Trophoblast cell (in vitro differentiated cells and primary cell): ENCODE results near the gene STX4.

Experiments used
- DNase-seq, 2 donors: peaks; one replicate each; pipeline ENCODE4 v3.0.0-alpha.2; 2016
- H2AFZ ChIP-seq: 2 replicates; pipeline ENCODE4 v1.6.1; 2013; ENCODE audit warnings: low read length, moderate library complexity, mild to moderate bottlenecking; ENCODE audit not compliant: insufficient read depth, poor library complexity
- H2AK5ac ChIP-seq: 2 replicates; pipeline ENCODE4 v1.6.1; 2013; ENCODE audit warnings: mild to moderate bottlenecking, low read length
- H2BK120ac ChIP-seq: 2 replicates; pipeline ENCODE4 v1.6.1; 2013; ENCODE audit warnings: low read length, mild to moderate bottlenecking, moderate library complexity; ENCODE audit not compliant: insufficient read depth, poor library complexity
- H2BK12ac ChIP-seq: 2 replicates; pipeline ENCODE4 v1.6.1; 2013; ENCODE audit warnings: mild to moderate bottlenecking, low read length, moderate library complexity
- H2BK5ac ChIP-seq: 2 replicates; pipeline ENCODE4 v1.6.1; 2013; ENCODE audit warnings: low read length, low read depth, moderate library complexity, mild to moderate bottlenecking; ENCODE audit not compliant: poor library complexity
- H3K14ac ChIP-seq: 2 replicates; pipeline ENCODE4 v1.6.1; 2013; ENCODE audit warnings: mild to moderate bottlenecking, low read length
- H3K18ac ChIP-seq: 2 replicates; pipeline ENCODE4 v1.6.1; 2013; ENCODE audit warnings: mild to moderate bottlenecking, low read length
- H3K23ac ChIP-seq: 2 replicates; pipeline ENCODE4 v1.6.1; 2013; ENCODE audit warnings: low read length
- H3K27ac ChIP-seq: 2 replicates; pipeline ENCODE4 v1.5.1; 2013; ENCODE audit warnings: low read depth, mild to moderate bottlenecking, inconsistent platforms, low read length, moderate library complexity
- H3K27me3 ChIP-seq: 2 replicates; pipeline ENCODE4 v1.6.1; 2013; ENCODE audit warnings: inconsistent platforms, mild to moderate bottlenecking, low read length, moderate library complexity; ENCODE audit not compliant: insufficient read depth
- H3K36me3 ChIP-seq, 2 experiments: 1 replicate in 1 of 2; 2 replicates in 1 of 2; pipeline ENCODE4 v1.6.1; 2013; ENCODE audit warnings: low read length in 2 of 2, mild to moderate bottlenecking in 2 of 2, moderate library complexity in 1 of 2; ENCODE audit not compliant: insufficient read depth in 2 of 2, control insufficient read depth in 1 of 2
- H3K4ac ChIP-seq: 2 replicates; pipeline ENCODE4 v1.6.1; 2013; ENCODE audit warnings: low read depth, mild to moderate bottlenecking, low read length, moderate library complexity
- H3K4me1 ChIP-seq, 2 experiments: 1 replicate in 1 of 2; 2 replicates in 1 of 2; pipeline ENCODE4 v1.6.1; 2013; ENCODE audit warnings: low read length in 2 of 2, mild to moderate bottlenecking in 2 of 2, moderate library complexity in 1 of 2; ENCODE audit not compliant: insufficient read depth in 2 of 2, control insufficient read depth in 1 of 2
- H3K4me2 ChIP-seq: 2 replicates; pipeline ENCODE4 v1.6.1; 2013; ENCODE audit warnings: inconsistent platforms, mild to moderate bottlenecking, low read length, moderate library complexity
- H3K4me3 ChIP-seq: 2 replicates; pipeline ENCODE4 v1.5.1; 2013; ENCODE audit warnings: mild to moderate bottlenecking, low read depth, low read length, inconsistent platforms
- H3K79me1 ChIP-seq: one replicate; pipeline ENCODE4 v1.6.1; 2013; ENCODE audit warnings: low read length
- H3K79me2 ChIP-seq: 2 replicates; pipeline ENCODE4 v1.6.1; 2013; ENCODE audit warnings: low read length, mild to moderate bottlenecking; ENCODE audit not compliant: control insufficient read depth, insufficient read depth, poor library complexity
- H3K9ac ChIP-seq: 2 replicates; pipeline ENCODE4 v1.6.1; 2013; ENCODE audit warnings: mild to moderate bottlenecking, low read length
- H3K9me3 ChIP-seq: 2 replicates; pipeline ENCODE4 v1.6.1; 2013; ENCODE audit warnings: low read depth, mild to moderate bottlenecking, control low read depth, inconsistent platforms, low read length; ENCODE audit not compliant: insufficient read depth
- H4K12ac ChIP-seq: 2 replicates; pipeline ENCODE4 v1.6.1; 2013; ENCODE audit warnings: low read depth, mild to moderate bottlenecking, low read length, moderate library complexity
- H4K8ac ChIP-seq: 2 replicates; pipeline ENCODE4 v1.6.1; 2013; ENCODE audit warnings: low read depth, mild to moderate bottlenecking, low read length, moderate library complexity
- H4K91ac ChIP-seq: one replicate; pipeline ENCODE4 v1.6.1; 2013; ENCODE audit warnings: low read depth, mild to moderate bottlenecking, low read length, moderate library complexity
- WGBS: extraction: QIAGEN DNeasy Blood & Tissue Kit; methylation state at CpG from one replicate; pipeline ENCODE4 v1.1.7; 2013; ENCODE audit warnings: missing lambda C conversion rate; ENCODE audit not compliant: insufficient read length, insufficient coverage; ENCODE audit errors: extremely low coverage; 5-methylcytosine and 5-hydroxymethylcytosine counted together

The STX4 gene

DNA sequence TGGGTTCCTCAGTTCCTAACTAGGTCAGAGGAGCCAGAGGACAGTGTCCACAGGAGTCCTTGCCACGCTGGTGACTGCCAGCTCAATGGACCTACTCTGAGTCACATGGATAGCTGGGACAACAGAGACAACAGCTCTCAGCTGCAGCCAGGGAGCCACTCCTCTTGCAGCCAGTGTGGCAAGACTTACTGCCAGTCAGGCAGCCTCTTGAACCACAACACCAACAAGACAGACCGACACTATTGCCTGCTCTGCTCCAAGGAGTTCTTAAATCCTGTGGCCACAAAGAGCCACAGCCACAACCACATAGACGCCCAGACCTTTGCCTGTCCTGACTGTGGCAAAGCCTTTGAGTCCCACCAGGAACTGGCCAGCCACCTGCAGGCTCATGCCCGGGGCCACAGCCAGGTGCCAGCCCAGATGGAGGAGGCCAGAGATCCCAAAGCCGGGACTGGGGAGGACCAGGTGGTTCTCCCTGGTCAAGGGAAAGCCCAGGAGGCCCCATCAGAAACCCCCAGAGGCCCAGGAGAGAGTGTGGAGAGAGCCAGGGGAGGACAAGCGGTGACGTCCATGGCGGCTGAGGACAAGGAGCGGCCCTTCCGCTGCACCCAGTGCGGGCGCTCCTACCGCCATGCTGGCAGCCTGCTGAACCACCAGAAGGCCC is 47.5 kb downstream of the STX4 start:
- Histone ChIP-seq H3K36me3 (peaks cover 71 to 89% of the 10 kb centered on the region in 2 experiments), H3K27ac (no peak overlapping the region), H3K4me1 (no peaks in the 10 kb centered on the region), H3K4me2 (no peak overlapping the region), H2BK5ac (no peak overlapping the region), H3K27me3 (no peaks in the 10 kb centered on the region), H3K4ac (no peak overlapping the region), H3K18ac (no peak overlapping the region), H3K79me1 (no peaks in the 10 kb centered on the region), H4K8ac (no peak overlapping the region), H4K12ac (no peak overlapping the region), H3K14ac (no peak overlapping the region), H2BK12ac (no peak overlapping the region), H3K9me3 (no peaks in the 10 kb centered on the region), H4K91ac (no peak overlapping the region), H3K23ac (no peak overlapping the region), H3K4me3 (no peak overlapping the region), H2AFZ (no peak overlapping the region), H3K79me2 (no peaks in the 10 kb centered on the region), H3K9ac (no peak overlapping the region), H2AK5ac (no peak overlapping the region), H2BK120ac (no peak overlapping the region)
- WGBS, result no CpG with 5 or more reads among the region's 13 CpGs
- no peak for DNase-seq

DNA sequence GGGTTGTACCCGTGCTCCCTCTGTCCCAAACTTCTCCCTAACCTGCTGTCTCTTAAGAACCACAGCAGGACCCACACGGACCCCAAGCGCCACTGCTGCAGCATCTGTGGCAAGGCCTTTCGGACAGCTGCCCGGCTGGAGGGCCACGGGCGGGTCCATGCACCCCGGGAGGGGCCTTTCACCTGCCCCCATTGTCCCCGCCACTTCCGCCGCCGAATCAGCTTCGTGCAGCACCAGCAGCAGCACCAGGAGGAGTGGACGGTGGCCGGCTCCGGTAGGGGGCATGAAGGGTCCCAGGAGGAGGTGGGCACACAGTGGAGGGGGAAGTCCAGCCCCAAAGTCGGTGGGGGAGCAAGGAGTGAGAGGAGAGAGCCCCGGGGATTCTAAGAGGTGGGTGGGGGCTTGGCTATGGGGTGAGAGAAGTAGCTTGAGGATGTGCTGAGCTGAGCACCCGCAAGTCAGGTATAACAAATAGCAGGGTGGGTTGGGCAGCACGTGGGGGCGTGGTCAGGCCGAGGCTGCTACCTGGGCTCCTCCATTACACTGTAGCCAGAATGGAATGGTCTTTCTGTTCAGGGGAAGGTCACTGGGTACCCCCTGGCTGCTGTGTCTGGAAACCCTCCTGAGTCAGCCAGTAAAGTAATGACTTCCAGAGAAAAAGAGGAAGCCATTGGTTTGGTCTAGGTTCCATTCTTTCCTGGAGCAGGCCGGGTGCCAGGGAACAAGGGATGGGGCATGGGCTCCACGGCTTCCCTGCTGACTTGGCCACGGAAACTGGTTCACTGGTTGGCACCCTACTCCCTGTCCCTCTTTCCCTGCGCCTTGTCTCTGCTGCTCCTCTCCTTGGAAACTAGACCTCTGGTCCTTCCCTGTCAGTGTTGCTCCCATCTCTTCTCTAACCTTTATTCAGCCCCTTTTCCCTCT is 48.3 kb downstream of the STX4 start:
- Histone ChIP-seq H2AFZ (no peak overlapping the region), H2BK120ac (no peak overlapping the region), H3K79me1 (no peaks in the 10 kb centered on the region), H3K14ac (no peak overlapping the region), H3K4me2 (no peak overlapping the region), H3K9ac (no peak overlapping the region), H3K27me3 (no peaks in the 10 kb centered on the region), H2AK5ac (no peak overlapping the region), H4K8ac (no peak overlapping the region), H3K9me3 (no peaks in the 10 kb centered on the region), H3K23ac (no peak overlapping the region), H3K4me3 (no peak overlapping the region), H3K4ac (no peak overlapping the region), H4K91ac (no peak overlapping the region), H2BK5ac (no peak overlapping the region), H3K36me3 (peaks cover 63 to 83% of the 10 kb centered on the region in 2 experiments), H3K4me1 (no peaks in the 10 kb centered on the region), H3K79me2 (no peaks in the 10 kb centered on the region), H4K12ac (no peak overlapping the region), H2BK12ac (no peak overlapping the region), H3K27ac (no peak overlapping the region), H3K18ac (no peak overlapping the region)
- no peak for DNase-seq
- no CpG with 5 or more reads among the region's 26 CpGs for WGBS

DNA sequence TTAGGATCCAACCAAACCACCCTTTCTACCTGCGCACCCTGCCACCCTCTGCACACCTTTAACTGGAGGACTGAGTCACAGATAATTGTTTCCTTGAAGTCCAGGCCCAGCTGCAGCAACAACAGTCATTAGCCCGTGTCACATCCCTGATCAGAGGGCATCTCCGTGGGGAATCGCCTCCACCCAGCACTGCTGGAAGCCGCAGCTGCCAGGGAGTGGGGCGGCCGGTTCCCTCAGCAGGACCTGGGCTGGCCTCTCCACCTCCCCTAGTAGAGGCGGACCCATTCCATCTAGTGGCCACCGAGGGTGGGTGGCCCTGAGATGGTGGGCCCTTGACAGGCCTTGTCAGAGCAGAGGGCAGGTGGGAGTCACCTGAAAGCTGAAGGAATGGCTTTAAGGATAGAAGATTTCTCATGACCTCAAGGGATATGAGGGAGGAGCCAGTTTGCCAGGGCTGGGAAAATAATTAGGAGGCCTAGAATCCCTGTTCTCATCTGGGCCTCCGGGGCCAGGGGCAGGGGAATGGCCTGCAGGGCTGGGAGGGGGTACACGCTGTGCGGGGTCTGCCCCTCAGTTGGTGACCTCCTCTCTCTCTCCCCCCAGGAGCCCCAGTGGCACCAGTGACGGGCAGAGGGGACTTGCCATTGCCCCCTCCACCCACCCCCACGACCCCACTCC is 49.1 kb downstream of the STX4 start:
- H3K18ac ChIP-seq, result no peak overlapping the region
- no peak overlapping the region for H2AFZ ChIP-seq
- H3K9ac ChIP-seq, result no peak overlapping the region
- H3K4me1 ChIP-seq, result no peaks in the 10 kb centered on the region
- no peak overlapping the region for H2AK5ac ChIP-seq
- H3K27me3 ChIP-seq, result no peaks in the 10 kb centered on the region
- H3K4me2 ChIP-seq, result no peak overlapping the region
- H3K79me2 ChIP-seq, result no peaks in the 10 kb centered on the region
- no peak overlapping the region for H4K12ac ChIP-seq
- H3K79me1 ChIP-seq, result no peaks in the 10 kb centered on the region
- no peak overlapping the region for H3K4me3 ChIP-seq
- no peaks in the 10 kb centered on the region for H3K9me3 ChIP-seq
- peaks cover 57 to 80% of the 10 kb centered on the region in 2 experiments for H3K36me3 ChIP-seq
- no peak overlapping the region for H2BK5ac ChIP-seq
- no peak overlapping the region for H2BK120ac ChIP-seq
- no peak overlapping the region for H3K14ac ChIP-seq
- no peak overlapping the region for H4K91ac ChIP-seq
- H4K8ac ChIP-seq, result no peak overlapping the region
- no peak overlapping the region for H3K23ac ChIP-seq
- WGBS, result no CpG with 5 or more reads among the region's 14 CpGs
- H3K4ac ChIP-seq, result no peak overlapping the region
- DNase-seq, result peak in 1 of 2 donors; percentile 36
- no peak overlapping the region for H2BK12ac ChIP-seq
- H3K27ac ChIP-seq, result no peak overlapping the region

DNA sequence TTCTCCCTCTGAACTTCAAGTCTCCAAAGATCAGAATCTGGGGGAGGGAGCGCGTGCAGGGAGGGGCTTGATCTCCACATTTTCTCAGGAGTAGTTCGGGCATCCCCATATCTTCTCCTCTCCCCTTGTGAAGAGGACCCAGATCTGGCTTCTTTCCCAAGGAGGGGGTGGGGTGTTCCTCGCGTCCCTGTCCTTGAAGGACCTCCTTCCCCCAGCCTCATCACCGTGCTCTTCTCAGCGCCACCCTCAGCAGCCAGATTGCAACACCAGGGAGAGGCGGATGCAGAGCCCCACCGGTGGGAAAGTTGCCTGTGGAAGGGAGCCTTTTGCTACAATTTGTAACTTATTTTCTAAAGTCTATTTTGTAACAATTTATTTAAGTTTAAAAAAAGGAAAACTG is 49.7 kb downstream of the STX4 start:
- no peak overlapping the region for H3K23ac ChIP-seq
- H2BK120ac ChIP-seq, result no peak overlapping the region
- no peak overlapping the region for H4K12ac ChIP-seq
- no peaks in the 10 kb centered on the region for H3K4me1 ChIP-seq
- no peak overlapping the region for H3K4me3 ChIP-seq
- H3K9me3 ChIP-seq, result no peaks in the 10 kb centered on the region
- H2AFZ ChIP-seq, result no peak overlapping the region
- no peak overlapping the region for H3K9ac ChIP-seq
- no peaks in the 10 kb centered on the region for H3K79me2 ChIP-seq
- WGBS, result no CpG with 5 or more reads among the region's 9 CpGs
- H4K8ac ChIP-seq, result no peak overlapping the region
- H3K4ac ChIP-seq, result no peak overlapping the region
- H3K27ac ChIP-seq, result no peak overlapping the region
- no peak overlapping the region for H3K14ac ChIP-seq
- no peaks in the 10 kb centered on the region for H3K27me3 ChIP-seq
- no peak overlapping the region for H3K4me2 ChIP-seq
- H2BK12ac ChIP-seq, result no peak overlapping the region
- H3K18ac ChIP-seq, result no peak overlapping the region
- peaks cover 53 to 80% of the 10 kb centered on the region in 2 experiments for H3K36me3 ChIP-seq
- no peaks in the 10 kb centered on the region for H3K79me1 ChIP-seq
- DNase-seq, result no peak
- no peak overlapping the region for H2AK5ac ChIP-seq
- H2BK5ac ChIP-seq, result no peak overlapping the region
- no peak overlapping the region for H4K91ac ChIP-seq
